GM18858 (cell line): ENCODE data around the gene KIAA1671.
"Not testable (repeated sequence)": the region's sequence is repeated elsewhere in the genome, so short reads cannot be mapped to it uniquely, and the experiment has no call there.

Experiments used
- ATAC-seq: cut with Tn5 transposase; IDR thresholded peaks from one replicate; pipeline ENCODE4 v1.9.1; 2021; ENCODE audit not compliant: unreplicated experiment

KIAA1671 gene

DNA sequence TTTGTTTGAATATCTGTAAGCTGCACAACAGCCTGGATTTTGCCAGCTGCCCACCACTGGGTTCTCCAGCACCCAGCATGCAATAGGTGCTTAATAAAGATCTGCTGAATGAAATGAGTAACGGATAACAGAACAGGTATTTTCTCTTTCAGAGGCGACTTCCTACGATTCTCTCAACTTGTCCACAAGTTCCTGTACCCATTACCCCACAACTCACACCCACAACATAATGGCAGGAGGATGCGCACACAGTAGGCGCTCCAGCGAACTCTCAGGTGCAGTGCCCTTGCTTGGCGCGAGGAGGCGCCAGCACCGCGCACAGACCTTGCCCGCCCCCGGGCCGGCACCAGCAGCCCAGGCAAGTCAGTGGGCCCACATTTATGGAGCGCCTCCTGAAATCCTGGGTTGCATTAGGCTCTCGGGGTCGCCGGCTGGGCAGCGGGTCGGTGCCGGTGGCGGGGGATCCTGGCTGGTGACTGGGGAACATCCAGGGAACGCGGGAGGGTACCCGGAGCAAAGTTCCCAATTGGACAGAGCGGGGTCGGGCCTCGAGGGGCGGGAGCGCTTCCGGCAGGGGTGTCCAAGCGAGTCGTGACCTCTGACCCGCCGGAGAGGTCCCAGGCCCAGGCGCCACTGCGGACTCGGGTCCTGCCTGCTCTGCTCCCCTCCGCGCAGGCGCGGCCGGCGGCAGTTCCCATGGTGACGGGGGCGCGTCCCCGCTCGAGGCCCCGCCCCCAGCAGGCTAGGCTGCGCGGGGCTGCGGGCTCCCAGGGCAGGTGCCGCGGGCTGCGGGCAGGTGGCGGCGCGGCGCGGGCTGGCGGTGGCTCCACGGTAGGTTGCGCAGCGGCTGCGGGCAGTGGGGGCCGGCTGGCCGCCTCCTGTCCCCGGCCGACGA, at the start of gene KIAA1671:
Gene KIAA1671 (plus strand): TSS at position 775 of the 895 bp plus-strand sequence. CDS start 75,284 bp downstream, outside the sequence.
- ATAC-seq: no peak

DNA sequence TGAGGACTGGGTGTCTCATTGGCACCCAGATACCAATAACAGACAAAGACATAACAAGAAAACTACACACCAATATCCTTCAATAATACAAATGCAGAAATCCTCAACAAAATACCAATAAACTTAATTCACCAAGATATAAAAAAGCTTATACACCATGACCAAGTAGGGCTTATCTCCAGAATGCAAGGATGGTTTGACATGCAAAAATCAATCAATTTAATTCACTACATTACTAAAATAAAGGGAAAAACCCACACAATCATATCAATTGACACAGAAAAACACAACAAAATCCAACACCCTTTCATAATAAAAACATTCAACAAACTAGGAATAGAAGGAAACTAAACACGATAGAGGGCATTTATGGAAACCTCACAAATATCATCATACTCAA, 46.6 kb upstream of the KIAA1671 start:
- ATAC-seq: no peak

DNA sequence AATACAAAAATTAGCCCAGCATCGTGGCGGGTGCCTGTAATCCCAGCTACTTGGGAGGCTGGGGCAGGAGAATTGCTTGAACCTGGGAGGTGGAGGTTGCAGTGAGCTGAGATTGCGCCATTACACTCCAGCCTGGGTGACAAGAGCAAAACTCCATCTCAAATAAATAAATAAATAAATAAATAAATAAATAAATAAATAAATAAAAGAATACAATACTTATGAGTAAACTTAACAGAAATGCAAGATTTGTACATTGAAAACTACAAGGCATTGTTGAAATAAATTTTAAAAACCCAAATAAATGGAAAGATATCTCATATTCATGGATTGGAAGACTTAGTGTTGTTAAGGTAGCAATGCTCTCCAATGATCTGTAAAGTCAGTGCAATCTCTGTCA, 45.4 kb upstream of the KIAA1671 start:
- ATAC-seq: not testable (repeated sequence)

DNA sequence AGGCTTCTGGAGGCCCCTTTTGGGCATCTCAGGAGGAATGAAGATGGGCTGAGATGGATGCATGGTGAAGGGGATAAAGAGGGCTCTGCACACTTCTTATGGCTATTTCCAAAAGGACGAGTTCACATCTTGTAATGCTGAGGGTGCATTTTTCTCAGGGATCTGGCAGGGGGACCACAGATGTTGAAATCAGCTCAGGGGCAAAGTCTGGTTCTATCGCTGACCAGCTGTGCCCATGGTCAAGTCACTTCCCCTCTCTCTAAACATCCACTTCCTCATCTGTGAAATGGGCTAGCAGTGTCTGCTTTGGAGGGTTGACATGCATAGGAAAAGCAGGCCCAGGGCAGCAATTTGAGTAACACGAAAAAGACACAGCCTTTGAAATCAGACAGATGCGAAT, 32.5 kb upstream of the KIAA1671 start:
- no peak for ATAC-seq

DNA sequence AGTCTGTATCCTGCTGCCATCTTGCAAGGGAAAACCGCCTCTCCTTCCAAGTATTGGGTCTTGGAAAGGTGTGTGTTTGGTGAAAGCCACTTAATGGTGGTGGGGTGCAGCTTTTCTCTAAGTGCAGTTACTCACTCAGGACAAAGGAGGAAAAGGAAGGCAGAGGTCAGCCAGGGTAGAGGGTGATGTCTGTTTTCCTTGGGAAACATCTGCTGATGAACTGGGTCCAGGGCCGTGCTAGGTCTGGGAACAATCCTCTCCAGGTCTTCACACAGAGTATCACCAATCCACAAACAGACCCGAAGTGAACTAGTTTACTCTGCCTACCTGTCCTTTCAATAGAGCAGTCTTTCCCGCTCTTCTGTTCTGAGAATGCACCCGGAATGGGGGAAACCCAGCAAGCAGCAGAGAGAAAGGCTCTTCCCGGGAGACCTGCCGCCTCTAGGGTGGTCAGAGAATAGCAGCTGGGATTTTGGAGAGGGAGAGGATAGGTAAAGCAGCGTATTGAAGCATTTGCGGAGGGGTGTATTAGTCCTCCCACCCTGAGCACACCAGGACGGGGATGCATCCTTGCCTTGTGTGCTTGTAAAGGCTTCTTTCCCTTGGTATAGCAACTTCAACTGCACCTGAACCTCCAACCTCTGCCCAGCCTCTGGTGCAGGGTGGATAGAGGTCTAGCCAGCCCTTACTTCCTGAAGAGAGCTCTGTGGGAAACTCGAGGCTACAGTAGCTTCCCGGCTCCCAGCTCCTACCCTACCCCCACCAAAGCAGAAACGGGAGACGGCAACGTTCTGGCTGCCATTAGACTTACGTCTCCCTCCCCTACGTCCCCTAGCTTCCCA, 26.7 kb upstream of the KIAA1671 start:
- ATAC-seq: no peak

DNA sequence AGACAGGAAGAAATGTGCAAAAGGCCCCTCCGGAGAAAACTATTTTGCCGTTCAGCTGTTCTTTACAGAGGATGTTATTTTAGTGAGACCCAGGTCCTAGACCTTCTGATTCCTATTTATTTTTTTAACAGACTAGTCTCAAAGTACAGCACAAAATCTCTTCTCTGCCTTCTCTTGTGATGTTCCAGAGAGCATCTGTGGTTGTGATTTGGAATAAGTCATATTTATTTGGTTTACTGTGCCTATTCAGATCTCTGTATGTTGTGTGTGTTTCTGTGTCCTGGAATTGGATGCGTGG, 26.1 kb upstream of the KIAA1671 start:
- ATAC-seq: no peak

DNA sequence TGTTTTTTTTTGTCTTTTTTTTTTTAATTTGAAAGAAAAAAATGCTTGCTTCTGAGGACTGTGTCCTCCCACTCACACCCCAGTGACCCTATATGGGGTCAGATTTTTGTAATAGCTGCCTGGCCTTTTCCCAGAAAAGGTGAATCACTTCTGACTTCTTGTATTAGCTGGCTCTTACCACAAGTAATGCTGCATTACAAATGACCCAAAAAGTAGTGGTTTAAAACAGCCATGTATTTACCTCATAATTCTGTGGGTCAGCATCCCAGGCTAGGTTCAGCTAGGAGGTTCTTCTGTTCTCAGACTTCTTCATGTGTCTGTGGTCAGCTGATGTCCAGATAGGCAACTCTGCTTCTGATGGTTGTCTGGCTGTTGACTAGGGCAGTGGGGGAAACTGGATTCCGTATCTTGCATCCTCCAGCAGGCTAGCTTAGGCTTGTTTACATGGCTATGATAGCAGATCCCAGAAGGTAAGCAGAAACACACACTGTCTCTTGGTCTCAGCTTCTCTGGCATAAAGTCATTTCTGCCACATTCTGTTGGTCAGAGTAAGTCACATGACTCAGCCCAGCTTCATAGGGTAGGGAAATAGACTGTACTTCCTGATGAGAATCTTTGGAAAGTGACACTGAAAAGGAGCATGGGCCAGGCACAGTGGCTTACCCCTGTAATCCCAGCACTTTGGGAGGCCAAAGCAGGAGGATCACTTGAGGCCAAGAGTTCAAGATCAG, 25.5 kb upstream of the KIAA1671 start:
- no peak for ATAC-seq

DNA sequence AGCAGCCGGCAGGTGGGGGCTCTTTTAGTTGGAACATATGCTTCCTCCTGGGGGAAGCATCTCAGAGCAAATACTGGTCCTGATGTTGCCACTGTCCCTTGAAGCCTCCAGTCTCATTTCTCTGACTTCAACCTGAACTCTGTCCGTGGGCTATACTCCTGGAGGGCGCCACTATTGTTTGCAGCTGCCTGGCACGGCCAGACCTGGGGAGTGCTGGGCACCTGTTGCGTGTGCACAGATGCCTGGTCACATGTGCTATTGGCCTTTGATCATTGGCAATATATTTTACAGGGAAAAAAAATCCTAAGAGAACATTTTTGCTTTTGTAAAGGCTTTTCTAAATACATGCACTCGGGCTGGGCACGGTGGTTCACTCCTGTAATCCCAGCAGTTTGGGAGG, 24.2 kb upstream of the KIAA1671 start:
- ATAC-seq: no peak

DNA sequence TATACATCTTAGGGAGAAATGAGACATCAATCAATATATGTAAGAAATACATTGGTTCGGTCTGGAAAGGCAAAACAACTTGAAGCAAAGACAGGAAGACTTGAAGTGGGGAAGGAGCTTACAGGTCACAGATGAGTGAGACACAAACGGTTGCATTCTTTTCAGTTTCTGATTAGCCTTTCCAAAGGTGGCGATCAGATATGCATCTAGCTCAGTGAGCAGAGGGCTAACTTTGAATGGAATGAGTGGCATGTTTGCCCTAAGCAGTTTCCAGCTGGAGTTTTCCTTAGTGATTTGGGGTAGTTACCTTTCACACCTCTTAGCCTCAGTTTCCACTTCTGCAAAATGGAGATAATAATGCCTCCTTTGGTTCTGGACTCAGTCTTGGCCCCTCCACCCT, 21.8 kb upstream of the KIAA1671 start:
- ATAC-seq: no peak

DNA sequence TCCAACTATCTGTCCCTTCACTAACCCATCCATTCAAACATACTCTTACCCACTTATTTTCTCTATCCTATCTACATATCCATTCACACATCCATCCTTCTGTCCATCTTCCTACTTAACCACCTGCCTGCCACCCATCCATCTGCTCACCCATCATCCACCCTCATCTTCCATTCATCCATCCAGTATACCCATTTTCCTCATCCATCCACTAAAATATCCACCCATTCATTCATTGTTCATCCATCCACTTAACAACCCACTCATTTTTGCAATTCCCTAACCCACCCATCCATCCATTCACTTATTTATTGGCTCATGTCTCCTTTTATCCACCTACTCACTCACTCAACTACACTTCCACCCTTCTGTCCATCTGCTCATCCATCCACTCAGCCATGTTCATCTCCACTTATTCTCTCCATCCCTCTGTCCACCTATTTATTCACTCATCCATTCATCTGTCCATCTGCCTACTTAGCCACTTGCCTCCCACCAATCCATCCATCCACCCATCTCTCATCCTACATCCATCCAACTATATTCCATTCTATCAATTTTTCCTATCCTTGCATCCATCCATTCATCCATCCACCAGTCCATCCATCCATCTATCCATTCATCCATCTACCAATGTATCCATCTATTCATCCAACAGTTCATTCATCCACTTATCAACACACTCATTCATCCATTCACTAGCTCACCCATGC, 16.6 kb upstream of the KIAA1671 start:
- no peak for ATAC-seq

DNA sequence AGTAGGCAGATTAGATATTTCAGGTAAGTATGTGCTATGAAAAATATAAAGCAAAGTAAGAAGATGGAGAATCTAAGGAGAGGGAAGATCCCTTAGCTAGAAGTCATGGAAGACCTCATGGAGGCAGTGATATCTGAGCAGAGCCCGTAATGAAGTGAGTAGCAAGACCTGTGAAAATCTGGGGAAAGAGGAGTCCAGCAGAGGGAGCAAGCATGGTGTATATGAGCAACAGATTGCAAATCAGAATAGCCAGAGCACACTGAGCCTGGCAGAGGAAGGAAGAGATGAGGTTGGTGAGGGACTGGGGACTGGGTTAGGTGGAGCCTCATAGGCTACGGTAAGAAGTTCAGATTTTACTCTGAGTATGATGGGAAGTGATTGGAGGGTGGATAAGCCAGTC, 15.4 kb upstream of the KIAA1671 start:
- ATAC-seq: no peak

DNA sequence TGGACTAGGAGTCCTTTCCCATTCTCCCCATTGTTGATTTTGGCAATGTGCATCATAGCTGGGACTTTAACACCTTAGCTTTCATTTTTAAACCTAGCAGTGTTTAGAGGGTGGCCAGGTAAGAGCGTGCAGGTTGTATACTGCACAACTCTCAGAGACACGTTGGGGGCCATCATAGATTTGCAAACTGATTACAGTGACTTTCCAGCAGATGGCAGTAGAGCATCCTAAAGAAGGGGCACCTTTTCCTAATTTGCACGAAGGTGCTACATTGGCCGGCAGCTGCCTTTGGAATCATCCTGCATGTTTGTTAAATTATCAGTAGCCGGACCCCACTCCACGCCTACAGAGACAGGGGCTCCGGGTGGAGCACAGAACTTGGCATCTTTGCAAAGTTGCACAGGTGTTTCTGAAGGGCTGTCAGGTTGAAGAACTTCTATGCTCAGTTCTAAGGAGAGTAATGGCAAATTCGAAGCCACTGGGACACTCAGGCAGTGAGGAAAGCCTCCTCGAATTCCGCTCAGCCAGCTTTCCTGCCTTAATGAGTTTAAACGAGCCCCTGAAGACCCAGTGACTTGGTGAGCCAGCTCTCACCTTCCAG, 13.7 kb upstream of the KIAA1671 start:
- no peak for ATAC-seq

DNA sequence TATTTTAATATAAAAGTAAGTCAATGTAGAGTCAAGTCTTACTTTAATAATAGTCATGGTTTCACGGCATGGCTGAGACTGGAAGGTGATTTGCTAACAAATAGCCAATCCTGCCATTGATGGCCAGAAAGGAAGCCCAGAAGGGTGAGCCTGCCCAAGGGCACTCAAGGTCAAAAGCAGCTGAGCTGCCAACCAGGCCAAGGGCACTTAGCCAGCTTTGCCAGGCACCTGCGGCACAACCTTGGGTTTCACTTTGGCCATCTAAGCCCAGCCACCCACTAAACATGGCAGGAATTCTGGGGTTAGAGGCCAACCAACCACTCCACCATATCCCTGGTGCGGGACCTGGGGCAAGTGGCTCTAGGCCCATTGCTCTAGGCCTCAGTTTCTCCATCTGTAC, 10.2 kb upstream of the KIAA1671 start:
- no peak for ATAC-seq

DNA sequence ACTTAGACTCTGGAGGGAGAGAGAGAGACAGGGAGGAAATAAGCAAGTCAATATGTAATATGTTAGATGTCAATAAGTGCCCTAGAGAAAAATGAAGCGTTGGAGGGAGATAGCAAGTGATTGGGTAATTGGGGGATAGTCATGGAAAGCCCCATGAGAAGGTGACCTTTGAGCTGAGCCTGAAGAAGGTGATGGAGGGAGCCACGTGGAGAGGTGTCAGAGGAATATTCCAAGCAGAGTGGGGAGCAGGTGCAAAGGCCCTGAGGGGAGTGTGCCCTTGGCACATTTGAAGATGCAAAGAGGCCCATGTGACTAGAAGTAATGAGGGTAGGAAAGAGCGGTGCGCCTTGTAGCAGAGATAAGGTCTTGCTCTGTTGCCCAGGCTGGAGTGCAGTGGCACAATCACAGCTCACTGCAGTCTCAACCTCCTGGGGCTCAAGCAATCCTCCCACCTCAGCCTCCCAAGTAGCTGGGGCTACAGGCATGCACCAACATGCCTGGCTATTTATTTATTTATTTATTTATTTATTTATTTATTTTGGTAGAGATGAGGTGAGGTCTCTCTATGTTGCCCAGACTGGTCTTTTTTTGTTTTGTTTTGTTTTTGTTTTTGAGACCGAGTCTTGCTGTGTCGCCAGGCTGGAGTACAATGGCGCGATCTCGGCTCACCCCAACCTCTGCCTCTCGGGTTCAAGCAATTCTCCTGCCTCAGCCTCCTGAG, 8.1 kb upstream of the KIAA1671 start:
- ATAC-seq: no peak

DNA sequence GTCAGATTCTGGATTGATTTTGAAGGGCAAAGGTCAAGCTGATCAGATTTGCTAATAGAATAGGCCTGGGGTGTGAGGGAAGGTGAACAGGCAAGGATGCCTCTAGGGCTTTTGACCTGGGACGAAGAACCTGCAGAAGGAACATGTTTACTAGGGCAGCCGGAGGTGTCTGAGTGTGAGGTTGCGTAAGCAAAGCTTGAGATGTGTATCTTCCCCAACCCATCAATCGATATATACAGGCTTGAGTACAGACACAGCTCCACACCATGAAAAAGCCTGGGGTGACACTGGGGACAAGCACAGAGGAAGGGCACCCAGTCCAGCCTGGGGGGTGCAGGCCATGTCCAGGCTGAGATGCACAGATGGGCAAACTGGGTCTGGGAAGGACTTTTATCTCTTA, 7.1 kb upstream of the KIAA1671 start:
- no peak for ATAC-seq

DNA sequence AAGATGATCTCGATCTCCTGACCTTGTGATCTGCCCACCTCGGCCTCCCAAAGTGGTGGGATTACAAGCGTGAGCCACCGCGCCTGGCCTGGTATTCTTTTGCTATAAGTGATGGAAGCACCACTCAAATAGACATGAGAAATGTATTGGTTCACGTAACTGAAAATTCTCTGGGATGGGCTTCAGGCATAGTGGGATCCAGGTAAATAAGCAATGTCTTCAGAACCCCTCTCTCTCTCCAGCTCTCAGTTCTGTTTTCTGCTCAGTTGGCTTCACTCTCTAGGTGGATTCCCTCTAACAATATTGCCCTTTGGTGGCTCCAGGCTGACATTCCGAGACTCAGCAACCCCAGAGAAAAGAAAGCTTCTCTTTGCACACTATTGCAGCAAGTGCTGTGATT, 5.1 kb upstream of the KIAA1671 start:
- ATAC-seq: no peak

DNA sequence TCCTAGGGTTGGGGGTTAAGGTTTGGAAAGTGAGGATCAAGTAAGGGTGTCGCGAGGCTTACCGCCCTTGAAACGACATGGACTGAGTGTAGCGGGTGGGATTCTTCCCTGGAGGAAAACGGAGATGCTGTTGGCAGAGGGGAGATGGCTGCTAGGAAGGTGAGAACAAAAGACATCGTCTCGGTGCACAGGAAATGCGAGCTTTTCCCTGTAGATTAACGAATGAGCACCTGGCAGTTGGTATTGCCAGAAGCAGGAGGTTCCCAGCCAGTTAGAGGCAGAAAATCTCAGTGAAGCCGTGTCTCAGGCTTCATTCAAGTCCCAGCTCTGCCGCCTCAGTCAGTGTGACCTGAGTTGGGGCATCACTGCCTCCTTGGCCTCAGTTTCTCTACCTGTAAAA, 4.6 kb upstream of the KIAA1671 start:
- ATAC-seq: no peak

DNA sequence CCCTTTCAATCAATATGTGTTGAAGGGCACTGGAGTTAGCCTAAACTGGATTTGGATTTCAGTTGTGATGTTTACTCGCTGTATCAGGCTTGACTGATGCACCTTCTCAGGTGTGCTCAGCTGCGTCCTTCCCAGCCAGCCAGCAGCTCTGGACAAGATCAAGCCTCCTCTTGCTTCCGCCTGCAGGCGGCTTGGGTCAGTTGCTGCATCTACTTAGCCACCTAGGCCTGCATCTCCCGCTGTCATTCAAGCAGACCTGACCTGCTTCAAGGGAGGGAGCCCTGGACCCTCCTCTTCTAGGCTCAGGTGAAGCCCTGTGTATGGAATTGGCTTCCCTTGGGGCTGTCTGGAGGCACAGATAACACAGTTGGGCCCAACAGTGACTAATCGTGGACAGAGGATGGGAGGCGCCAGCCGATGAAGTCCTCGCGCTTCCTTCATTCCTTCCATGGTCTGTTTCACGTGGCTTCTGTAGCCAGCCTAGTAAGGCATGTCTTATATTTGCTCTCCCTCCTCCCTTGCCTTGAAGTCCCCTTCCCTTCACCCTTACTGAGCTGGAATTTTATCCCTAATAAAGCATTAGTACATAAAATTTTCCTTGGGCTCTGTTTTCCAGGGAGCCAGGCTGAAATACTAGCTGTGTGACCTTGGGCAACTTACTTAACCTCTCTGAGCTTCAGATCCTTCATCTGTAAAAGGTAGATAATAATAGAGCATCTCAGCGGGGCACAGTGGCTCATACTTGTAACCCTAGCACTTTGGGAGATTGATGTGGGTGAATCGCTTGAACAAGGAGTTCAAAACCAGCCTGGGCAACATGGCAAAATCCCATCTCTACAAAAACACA, 3.9 kb upstream of the KIAA1671 start:
- no peak for ATAC-seq

DNA sequence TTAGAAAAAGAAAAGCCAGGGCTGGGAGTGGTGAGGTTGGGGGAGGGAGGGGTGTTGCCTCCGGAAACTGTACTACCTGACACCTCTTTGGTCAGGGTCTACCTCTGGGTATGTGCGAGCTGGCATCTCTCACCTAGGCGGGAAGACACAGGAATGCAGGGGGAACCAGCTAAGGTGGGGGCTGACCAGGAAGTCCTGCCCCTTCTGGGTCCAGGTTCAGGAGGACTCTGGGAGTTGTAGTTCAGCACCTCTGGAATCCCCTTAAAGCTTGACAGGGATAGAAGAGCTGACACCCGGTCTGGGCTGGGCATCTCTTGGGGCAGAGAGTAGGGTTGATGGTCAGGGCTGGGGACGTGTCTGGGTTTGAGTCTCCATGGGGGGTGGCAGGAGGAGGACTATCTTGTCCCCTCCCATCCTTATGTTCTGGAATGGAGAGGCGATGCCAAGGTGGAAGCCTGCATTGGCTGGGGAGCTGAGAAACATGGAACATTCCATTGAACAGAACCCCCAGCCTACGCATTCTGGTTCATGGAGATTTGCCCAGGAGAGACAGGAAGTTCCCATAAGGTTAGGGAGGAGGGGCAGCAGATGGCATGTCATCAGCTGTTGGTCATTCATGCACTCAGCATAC, 2.1 kb upstream of the KIAA1671 start:
- no peak for ATAC-seq
